ENCODE measurements around the gene FBXL20.
"Not testable (repeated sequence)": the region's sequence is repeated elsewhere in the genome, so short reads cannot be mapped to it uniquely, and the experiment has no call there.

The FBXL20 gene

GRCh38 chr17:39401412-39402243 lies at the start of gene FBXL20:
TSS of gene FBXL20 (minus strand) at chr17:39401626. CDS start at chr17:39401402, 224 bp downstream.
- no peak for FAIRE-seq

GRCh38 chr17:39450847-39451581 lies 49.6 kb upstream of the FBXL20 start, which contains the start of gene MED1:
TSS of gene MED1 (minus strand) at chr17:39451263. CDS start at chr17:39451062, 201 bp downstream.
- peak; percentile 81 for FAIRE-seq

- no peak for FAIRE-seq
Measured at GRCh38 chr17:39450051-39450450, 48.6 kb upstream of the FBXL20 start.

GRCh38 chr17:39447561-39447960 lies 46.1 kb upstream of the FBXL20 start:
- FAIRE-seq = no peak

GRCh38 chr17:39443326-39443725 lies 41.9 kb upstream of the FBXL20 start:
- no peak for FAIRE-seq

GRCh38 chr17:39439868-39440267 lies 38.4 kb upstream of the FBXL20 start:
- not testable (repeated sequence) for FAIRE-seq

- no peak for FAIRE-seq
Measured at GRCh38 chr17:39429600-39429999, 28.2 kb upstream of the FBXL20 start.

GRCh38 chr17:39416141-39416540 lies 14.7 kb upstream of the FBXL20 start:
- no peak for FAIRE-seq

- no peak for FAIRE-seq
Measured at GRCh38 chr17:39410279-39410678, 8.9 kb upstream of the FBXL20 start.

- no peak for FAIRE-seq
Measured at GRCh38 chr17:39408360-39408759, 6.9 kb upstream of the FBXL20 start.

- no peak for FAIRE-seq
Measured at GRCh38 chr17:39406951-39407350, 5.5 kb upstream of the FBXL20 start.

- no peak for FAIRE-seq
Measured at GRCh38 chr17:39405436-39405835, 4.0 kb upstream of the FBXL20 start.

- no peak for FAIRE-seq
Measured at GRCh38 chr17:39404542-39405378, 3.3 kb upstream of the FBXL20 start.

GRCh38 chr17:39402890-39403605 lies 1.6 kb upstream of the FBXL20 start:
- FAIRE-seq = no peak

- no peak for FAIRE-seq
Measured at GRCh38 chr17:39402244-39402889, 941 bp upstream of the FBXL20 start.

- no peak for FAIRE-seq
Measured at GRCh38 chr17:39400547-39401411, 647 bp downstream of the FBXL20 start.

- FAIRE-seq = no peak
Measured at GRCh38 chr17:39399791-39400190, 1.6 kb downstream of the FBXL20 start.

GRCh38 chr17:39393736-39394135 lies 7.7 kb downstream of the FBXL20 start:
- FAIRE-seq = no peak

- no peak for FAIRE-seq
Measured at GRCh38 chr17:39391448-39391847, 10.0 kb downstream of the FBXL20 start.

- no peak for FAIRE-seq
Measured at GRCh38 chr17:39385040-39385439, 16.4 kb downstream of the FBXL20 start.

- no peak for FAIRE-seq
Measured at GRCh38 chr17:39380144-39380543, 21.3 kb downstream of the FBXL20 start.
